Measurements from ENCODE around the gene PHLDB2. TPM values are rescaled to one million over a fixed set of nuclear protein-coding genes. Genes with fewer than 3 reads are reported as not detected.

PHLDB2 gene
- total RNA-seq, 1 experiment from 2014 or later: 40.5 TPM

DNA sequence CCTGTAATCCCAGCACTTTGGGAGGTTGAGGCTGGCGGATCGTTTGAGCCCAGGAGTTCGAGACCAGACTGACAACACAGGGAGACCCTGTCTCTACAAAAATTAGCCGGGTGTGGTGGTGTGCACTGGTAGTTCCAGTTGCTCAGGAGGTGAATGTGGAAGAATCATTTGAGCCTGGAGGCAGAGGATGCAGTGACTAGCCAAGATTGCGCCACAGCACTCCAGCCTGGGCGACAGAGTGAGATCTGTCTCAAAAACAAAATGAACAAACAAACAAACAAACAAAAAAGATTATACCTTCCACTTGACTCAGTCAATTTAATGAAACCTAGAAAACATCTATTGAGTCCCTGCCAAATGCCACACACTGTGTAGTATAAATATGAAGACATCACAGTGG lies 30.5 kb upstream of the PHLDB2 start:
- Histone ChIP-seq H3K36me3 (no peaks in the 10 kb centered on the region), H3K4me3 (no peak overlapping the region), H3K27me3 (replicated peaks) (no peaks in the 10 kb centered on the region), H3K27ac (no peak overlapping the region), H3K9me3 (replicated peaks) (no peaks in the 10 kb centered on the region), H3K4me1 (replicated peaks) (peaks cover 8% of the 10 kb centered on the region; the same call in 1 of the 2 replicates)
- DNase-seq (ENCODE audit: low read depth in 1 of 2, low spot score in 2 of 2): no peak

DNA sequence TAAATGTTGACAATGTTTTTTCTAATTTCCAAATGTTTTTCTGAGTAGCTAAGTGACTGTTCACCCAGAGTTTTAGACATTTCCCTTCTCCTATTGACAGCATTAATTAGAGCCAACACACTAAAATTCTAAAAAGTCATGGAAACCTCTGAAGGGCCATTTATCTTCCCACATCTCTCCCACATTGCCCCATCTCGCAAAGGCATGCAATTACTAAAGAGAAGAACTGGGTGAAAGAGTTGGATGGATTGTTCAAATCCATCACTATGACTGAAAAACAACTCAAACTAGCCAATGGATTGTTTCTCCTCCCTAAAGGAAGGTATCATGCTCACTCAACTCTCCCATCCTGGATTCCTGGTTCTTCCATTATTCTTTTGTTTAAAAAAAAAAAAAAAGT lies 30.0 kb upstream of the PHLDB2 start:
- no peak for DNase-seq (ENCODE audit: low read depth in 1 of 2, low spot score in 2 of 2)

DNA sequence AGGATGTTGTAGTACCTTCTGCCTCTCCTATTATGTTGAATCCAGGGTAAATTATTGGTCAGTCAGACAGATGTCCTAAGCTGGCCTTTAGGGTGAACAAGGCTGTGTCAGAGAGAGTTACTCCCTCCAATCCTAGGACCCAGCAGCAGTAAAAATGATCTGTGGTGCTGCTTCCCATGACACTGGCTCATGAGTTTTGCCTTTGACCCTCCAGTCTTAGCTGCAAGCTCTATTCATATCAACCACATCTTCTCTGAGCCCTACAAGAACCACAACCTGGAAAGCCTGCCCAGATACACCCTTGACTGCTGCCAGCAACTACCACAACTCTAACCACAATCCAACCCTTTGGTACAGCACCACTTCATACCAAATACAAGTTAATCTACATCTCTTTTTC lies 27.2 kb upstream of the PHLDB2 start:
- DNase-seq (ENCODE audit: low read depth in 1 of 2, low spot score in 2 of 2): no peak
- Histone ChIP-seq H3K36me3 (no peaks in the 10 kb centered on the region), H3K9me3 (replicated peaks) (no peaks in the 10 kb centered on the region), H3K27ac (no peak overlapping the region), H3K4me3 (no peak overlapping the region), H3K4me1 (replicated peaks) (peaks cover 8% of the 10 kb centered on the region; the same call in 1 of the 2 replicates), H3K27me3 (replicated peaks) (no peaks in the 10 kb centered on the region)

More for the DNA sequence above, 30.0 kb upstream of the PHLDB2 start:
- no peaks in the 10 kb centered on the region for H3K27me3 ChIP-seq (replicated peaks)
- H3K9me3 ChIP-seq (replicated peaks): no peaks in the 10 kb centered on the region
- H3K27ac ChIP-seq: no peak overlapping the region
- peaks cover 8% of the 10 kb centered on the region; the same call in 1 of the 2 replicates for H3K4me1 ChIP-seq (replicated peaks)
- H3K36me3 ChIP-seq: no peaks in the 10 kb centered on the region
- no peak overlapping the region for H3K4me3 ChIP-seq

- H3K27me3 ChIP-seq (replicated peaks): no peaks in the 10 kb centered on the region
- no peak overlapping the region for H3K4me3 ChIP-seq
- DNase-seq (ENCODE audit: low read depth in 1 of 2, low spot score in 2 of 2): no peak
- H3K36me3 ChIP-seq: no peaks in the 10 kb centered on the region
- no peak overlapping the region for H3K27ac ChIP-seq
- no peaks in the 10 kb centered on the region for H3K4me1 ChIP-seq (replicated peaks)
- H3K9me3 ChIP-seq (replicated peaks): no peaks in the 10 kb centered on the region
Measured at GRCh38 chr3:111837112-111837511, 22.0 kb upstream of the PHLDB2 start.

GRCh38 chr3:111838133-111838532 lies 20.9 kb upstream of the PHLDB2 start:
- no peak overlapping the region for H3K27ac ChIP-seq
- H3K36me3 ChIP-seq: no peaks in the 10 kb centered on the region
- no peaks in the 10 kb centered on the region for H3K27me3 ChIP-seq (replicated peaks)
- DNase-seq (ENCODE audit: low read depth in 1 of 2, low spot score in 2 of 2): no peak
- no peaks in the 10 kb centered on the region for H3K4me1 ChIP-seq (replicated peaks)
- H3K9me3 ChIP-seq (replicated peaks): no peaks in the 10 kb centered on the region
- no peak overlapping the region for H3K4me3 ChIP-seq

GRCh38 chr3:111846039-111846438 lies 13.0 kb upstream of the PHLDB2 start:
- no peak overlapping the region for H3K4me3 ChIP-seq
- H3K27me3 ChIP-seq (replicated peaks): no peaks in the 10 kb centered on the region
- no peaks in the 10 kb centered on the region for H3K36me3 ChIP-seq
- H3K9me3 ChIP-seq (replicated peaks): no peaks in the 10 kb centered on the region
- H3K27ac ChIP-seq: peak overlapping the region; percentile 71
- DNase-seq (ENCODE audit: low read depth in 1 of 2, low spot score in 2 of 2): peak in 1 of 2 experiments; percentile 16
- H3K4me1 ChIP-seq (replicated peaks): peaks cover 37% of the 10 kb centered on the region

DNA sequence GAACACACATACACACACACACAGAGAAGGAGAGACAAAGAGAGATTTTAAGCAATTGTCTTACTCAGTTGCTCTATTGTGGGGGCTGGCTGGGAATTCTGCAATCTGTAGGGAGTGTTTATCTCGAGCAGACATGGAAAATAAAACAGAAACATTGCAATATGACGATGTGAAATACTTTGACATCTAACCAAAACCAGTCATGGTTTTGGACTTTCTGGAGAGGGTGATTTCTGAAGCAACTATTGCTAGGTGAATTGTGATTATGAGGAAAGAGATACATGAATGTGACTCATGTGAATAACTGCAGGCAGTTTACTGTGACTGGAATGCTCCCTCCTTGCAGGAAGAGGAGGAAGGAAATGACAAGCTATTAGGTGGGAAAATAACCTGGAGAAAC lies 12.3 kb upstream of the PHLDB2 start:
- Histone ChIP-seq H3K36me3 (no peaks in the 10 kb centered on the region), H3K27ac (peak overlapping the region; percentile 71), H3K4me3 (no peak overlapping the region), H3K4me1 (replicated peaks) (peaks cover 44% of the 10 kb centered on the region), H3K27me3 (replicated peaks) (no peaks in the 10 kb centered on the region), H3K9me3 (replicated peaks) (no peaks in the 10 kb centered on the region)
- DNase-seq (ENCODE audit: low read depth in 1 of 2, low spot score in 2 of 2): peak in 1 of 2 experiments; percentile 62

- H3K27ac ChIP-seq: no peak overlapping the region
- H3K4me3 ChIP-seq: no peak overlapping the region
- H3K36me3 ChIP-seq: no peaks in the 10 kb centered on the region
- H3K9me3 ChIP-seq (replicated peaks): no peaks in the 10 kb centered on the region
- no peaks in the 10 kb centered on the region for H3K27me3 ChIP-seq (replicated peaks)
- peaks cover 51% of the 10 kb centered on the region for H3K4me1 ChIP-seq (replicated peaks)
- no peak for DNase-seq (ENCODE audit: low read depth in 1 of 2, low spot score in 2 of 2)
Measured at GRCh38 chr3:111848283-111848682, 10.8 kb upstream of the PHLDB2 start.

DNA sequence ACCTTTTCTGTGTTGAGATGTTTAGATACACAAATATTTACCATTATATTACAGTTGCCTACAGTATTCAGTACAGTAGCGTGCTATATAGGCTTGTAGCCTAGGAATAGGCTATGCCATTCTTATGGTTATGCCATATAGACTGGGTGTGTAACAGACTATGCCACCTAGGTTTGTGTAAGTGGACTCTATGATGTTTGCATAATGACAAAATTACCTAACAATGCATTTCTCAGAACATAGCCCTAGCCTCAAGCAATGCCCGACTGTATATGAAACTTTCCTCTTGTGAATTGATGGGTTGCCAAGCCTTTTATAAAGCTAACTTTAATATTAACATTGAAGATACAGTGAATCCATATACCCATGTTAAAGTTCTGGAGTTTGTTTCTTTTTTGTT lies 10.3 kb upstream of the PHLDB2 start:
- Histone ChIP-seq H3K27ac (no peak overlapping the region), H3K36me3 (no peaks in the 10 kb centered on the region), H3K9me3 (replicated peaks) (no peaks in the 10 kb centered on the region), H3K4me3 (no peak overlapping the region), H3K4me1 (replicated peaks) (peaks cover 51% of the 10 kb centered on the region), H3K27me3 (replicated peaks) (no peaks in the 10 kb centered on the region)
- no peak for DNase-seq (ENCODE audit: low read depth in 1 of 2, low spot score in 2 of 2)

DNA sequence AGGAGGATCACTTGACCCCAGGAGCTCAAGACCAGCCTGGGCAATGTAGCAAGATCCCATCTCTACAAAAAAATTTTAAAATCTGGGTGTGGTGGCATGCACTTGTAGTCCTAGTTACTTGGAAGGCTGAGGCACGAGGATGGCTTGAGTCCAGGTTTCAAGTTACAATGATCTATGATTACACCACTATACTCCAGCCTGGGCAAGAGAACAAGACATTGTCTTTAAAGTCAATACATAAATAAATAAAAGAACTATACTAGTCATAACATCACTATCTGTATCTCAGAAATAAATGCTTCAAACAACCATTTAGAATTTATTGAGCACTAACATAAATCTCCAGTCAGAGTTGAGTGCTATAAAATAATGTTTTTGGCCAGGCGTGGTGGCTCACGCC lies 8.5 kb upstream of the PHLDB2 start:
- Histone ChIP-seq H3K9me3 (replicated peaks) (no peaks in the 10 kb centered on the region), H3K4me1 (replicated peaks) (peaks cover 51% of the 10 kb centered on the region), H3K27me3 (replicated peaks) (no peaks in the 10 kb centered on the region), H3K36me3 (no peaks in the 10 kb centered on the region), H3K4me3 (no peak overlapping the region), H3K27ac (0 out of 2 replicates have a peak overlapping the region, but pooled peaks have one; percentile 1)
- DNase-seq (ENCODE audit: low read depth in 1 of 2, low spot score in 2 of 2): no peak

GRCh38 chr3:111851511-111851954 lies 7.5 kb upstream of the PHLDB2 start:
- no peaks in the 10 kb centered on the region for H3K36me3 ChIP-seq
- peak overlapping the region; percentile 60 for H3K27ac ChIP-seq
- no peaks in the 10 kb centered on the region for H3K27me3 ChIP-seq (replicated peaks)
- H3K4me3 ChIP-seq: no peak overlapping the region
- no peaks in the 10 kb centered on the region for H3K9me3 ChIP-seq (replicated peaks)
- DNase-seq (ENCODE audit: low read depth in 1 of 2, low spot score in 2 of 2): peak; percentile 62 to 66
- peaks cover 42% of the 10 kb centered on the region for H3K4me1 ChIP-seq (replicated peaks)

DNA sequence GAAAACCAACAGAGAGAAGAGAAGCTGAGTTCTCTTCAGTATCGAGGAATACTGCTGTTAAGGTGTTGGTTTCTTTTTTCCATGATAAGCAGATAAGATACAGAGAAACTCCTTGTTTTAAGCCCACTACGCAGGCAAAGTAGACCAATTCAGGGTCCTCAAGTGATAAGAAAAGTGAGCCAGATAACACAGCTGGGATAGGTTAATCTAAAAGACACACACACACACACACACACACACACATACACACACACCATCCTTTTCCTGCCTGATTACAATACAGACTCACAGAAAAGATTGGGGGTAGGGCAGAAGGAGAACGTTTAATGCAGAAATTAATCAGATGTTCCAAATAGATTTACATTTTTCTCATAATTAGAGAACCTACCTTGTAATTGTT lies 6.5 kb upstream of the PHLDB2 start:
- no peak overlapping the region for H3K4me3 ChIP-seq
- no peak overlapping the region for H3K27ac ChIP-seq
- peaks cover 32% of the 10 kb centered on the region for H3K4me1 ChIP-seq (replicated peaks)
- H3K9me3 ChIP-seq (replicated peaks): no peaks in the 10 kb centered on the region
- no peaks in the 10 kb centered on the region for H3K27me3 ChIP-seq (replicated peaks)
- no peak for DNase-seq (ENCODE audit: low read depth in 1 of 2, low spot score in 2 of 2)
- no peaks in the 10 kb centered on the region for H3K36me3 ChIP-seq

GRCh38 chr3:111853068-111853467 lies 6.0 kb upstream of the PHLDB2 start:
- DNase-seq (ENCODE audit: low read depth in 1 of 2, low spot score in 2 of 2): no peak
- H3K27ac ChIP-seq: no peak overlapping the region
- H3K36me3 ChIP-seq: no peaks in the 10 kb centered on the region
- no peak overlapping the region for H3K4me3 ChIP-seq
- H3K9me3 ChIP-seq (replicated peaks): no peaks in the 10 kb centered on the region
- H3K4me1 ChIP-seq (replicated peaks): peaks cover 31% of the 10 kb centered on the region
- no peaks in the 10 kb centered on the region for H3K27me3 ChIP-seq (replicated peaks)

DNA sequence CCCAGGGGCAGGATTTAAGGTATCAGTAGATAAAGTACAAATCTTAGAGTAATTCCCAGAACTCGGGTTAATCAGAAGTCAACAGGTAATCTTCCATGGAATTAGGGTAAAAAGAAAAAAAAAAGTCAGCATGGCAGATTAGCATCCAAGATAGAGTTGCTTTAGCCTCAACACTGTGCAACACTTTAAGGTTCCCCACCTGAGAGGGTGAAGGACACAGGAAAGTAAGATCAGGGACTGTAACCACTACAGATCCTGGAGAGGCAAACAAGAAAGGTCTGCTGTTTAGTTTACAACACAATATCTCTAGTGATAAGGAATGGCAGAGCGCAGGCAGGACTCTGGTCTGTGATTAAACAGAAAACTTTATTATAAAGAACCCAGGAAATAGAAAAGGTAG lies 4.1 kb upstream of the PHLDB2 start:
- Histone ChIP-seq H3K36me3 (peaks cover 8% of the 10 kb centered on the region), H3K27me3 (replicated peaks) (no peaks in the 10 kb centered on the region), H3K4me3 (no peak overlapping the region), H3K9me3 (replicated peaks) (no peaks in the 10 kb centered on the region), H3K27ac (no peak overlapping the region), H3K4me1 (replicated peaks) (peaks cover 27% of the 10 kb centered on the region)
- no peak for DNase-seq (ENCODE audit: low read depth in 1 of 2, low spot score in 2 of 2)

GRCh38 chr3:111856501-111856900 lies 2.6 kb upstream of the PHLDB2 start:
- Histone ChIP-seq H3K9me3 (replicated peaks) (no peaks in the 10 kb centered on the region), H3K27me3 (replicated peaks) (no peaks in the 10 kb centered on the region), H3K36me3 (peaks cover 16% of the 10 kb centered on the region), H3K27ac (no peak overlapping the region), H3K4me3 (no peak overlapping the region), H3K4me1 (replicated peaks) (peaks cover 19% of the 10 kb centered on the region)
- no peak for DNase-seq (ENCODE audit: low read depth in 1 of 2, low spot score in 2 of 2)

Data from SJSA1 (cell line).